Caco-2 (cell line): ENCODE results near the gene MRPL50. TPM values are rescaled to one million over a fixed set of nuclear protein-coding genes. Genes with fewer than 3 reads are reported as not detected.
A peak's percentile ranks its signal among the peaks of the same experiment; 100 is the strongest.

Experiments used
- Bru-seq: library from RNA; stranded (reverse); fragments of 400-500 nt; gene quantifications from one replicate; lab custom pipeline; 2021; lab: Mats Ljungman, UMichigan
- BruChase-seq, 2 experiments: library from RNA; stranded (reverse); fragments of 400-500 nt; gene quantifications; one replicate each; lab custom pipeline; 2021; lab: Mats Ljungman, UMichigan
- BruUV-seq: library from RNA; stranded (reverse); fragments of 400-500 nt; replicated peaks from 2 replicates; lab custom pipeline; 2021; lab: Mats Ljungman, UMichigan
- CTCF ChIA-PET: fragments of 300-600 bp; sonication (Branson Sonifier 250); formaldehyde crosslinking; loops from one replicate; lab custom pipeline; 2022; ENCODE audit warnings: antibody characterized with exemption; lab: Charles Lee
- POLR2A ChIA-PET: fragments of 300-600 bp; sonication (Branson Sonifier 250); formaldehyde crosslinking; loops from one replicate; lab custom pipeline; 2022; ENCODE audit warnings: antibody characterized with exemption; lab: Charles Lee
- DNase-seq, 2 experiments: peaks; one replicate each; pipeline versions ENCODE4 v3.0.0 to v3.0.0-alpha.2; 2020 to 2022
- H3K27me3 ChIP-seq: replicated peaks from 2 replicates; pipeline ENCODE4 v1.6.0; 2011; ENCODE audit warnings: low read length; ENCODE audit not compliant: control insufficient read depth, insufficient read depth
- H3K36me3 ChIP-seq: 2 replicates; pipeline ENCODE4 v1.5.1; 2011; ENCODE audit warnings: low read length; ENCODE audit not compliant: control insufficient read depth, insufficient read depth
- H3K4me1 ChIP-seq: fragments of 250-450 bp; sonication (Bioruptor Pico); 2 replicates; pipeline ENCODE4 v1.5.1; 2020; ENCODE audit warnings: mild to moderate bottlenecking
- H3K4me3 ChIP-seq: 2 replicates; pipeline ENCODE4 v1.5.1; 2011; ENCODE audit warnings: low read depth, mild to moderate bottlenecking, control low read depth, low read length
- H3K9me3 ChIP-seq: fragments of 250-450 bp; sonication (Bioruptor Pico); 2 replicates; pipeline ENCODE4 v1.5.1; 2020; ENCODE audit warnings: mild to moderate bottlenecking, moderate library complexity
- H3K27ac Mint-ChIP-seq: one replicate; pipeline ENCODE4 v1.8.0; 2022; ENCODE audit warnings: mixed read lengths; ENCODE audit not compliant: unreplicated experiment
- H3K27me3 Mint-ChIP-seq: one replicate; pipeline ENCODE4 v1.8.0; 2022; ENCODE audit warnings: mixed read lengths; ENCODE audit not compliant: insufficient read depth, unreplicated experiment
- H3K36me3 Mint-ChIP-seq: one replicate; pipeline ENCODE4 v1.8.0; 2022; ENCODE audit warnings: mild to moderate bottlenecking, mixed read lengths; ENCODE audit not compliant: insufficient read depth, unreplicated experiment
- H3K4me1 Mint-ChIP-seq: one replicate; pipeline ENCODE4 v1.8.0; 2022; ENCODE audit warnings: low read depth, mixed read lengths; ENCODE audit not compliant: unreplicated experiment
- H3K4me3 Mint-ChIP-seq: one replicate; pipeline ENCODE4 v1.8.0; 2022; ENCODE audit warnings: mild to moderate bottlenecking, moderate library complexity, mixed read lengths; ENCODE audit not compliant: unreplicated experiment
- H3K9me3 Mint-ChIP-seq: one replicate; pipeline ENCODE4 v1.8.0; 2022; ENCODE audit warnings: mixed read lengths; ENCODE audit not compliant: unreplicated experiment
- CTCF ChIP-seq, 2 experiments: fragments of 200-600 bp in 1 of 2; IDR thresholded peaks; 1 replicate in 1 of 2; 2 replicates in 1 of 2; pipeline versions ENCODE4 v1.5.1 to v1.8.0; 2011 to 2022; ENCODE audit warnings: antibody characterized with exemption in 1 of 2, control low read depth in 1 of 2, inconsistent platforms in 1 of 2, low read depth in 1 of 2, low read length in 1 of 2, mild to moderate bottlenecking in 1 of 2, moderate library complexity in 1 of 2; ENCODE audit not compliant: insufficient read depth in 1 of 2, severe bottlenecking in 1 of 2, unreplicated experiment in 1 of 2
- intact Hi-C: fragments of 100-400 bp; cut with micrococcal nuclease; formaldehyde crosslinking; loops from one replicate; pipeline ENCODE4 v1.10.0; 2022; ENCODE audit not compliant: unreplicated experiment
- long read RNA-seq: library from polyadenylated mRNA; stranded (forward); transcript quantifications from one replicate; pipeline ENCODE4 v2.0.0, GENCODE V29; 2022
- total RNA-seq: library from RNA; stranded (reverse); gene quantifications from 2 replicates; pipeline ENCODE4 v1.2.3, GENCODE V29; 2022

The MRPL50 gene
- 15.6 and 17.5 TPM in 2 replicates for total RNA-seq
- Bru-seq, nascent RNA, result percentile 91 among the genes with signal in this experiment
- BruChase-seq, experiment 1, labeled RNA remaining after a 2-hour chase, result percentile 88 among the genes with signal in this experiment
- percentile 80 among the genes with signal in this experiment for BruChase-seq, experiment 2, labeled RNA remaining after a 6-hour chase
- long read RNA-seq, transcript MRPL50-201 (2 exons, 3,332 nt), result major isoform, 148 of 150 reads
- long read RNA-seq, partial matches to known transcripts, result 0 of 150 reads
- long read RNA-seq, other reads (novel, unspliced or antisense), result 2 of 150 reads

- H3K9me3 ChIP-seq, result peaks cover 5% of the 10 kb centered on the region; the same call in 1 of the 2 replicates
- peaks cover 4% of the 10 kb centered on the region; the same call in 1 of the 2 replicates for H3K4me1 ChIP-seq
- Mint-ChIP-seq H3K36me3 (peaks cover 75% of the 10 kb centered on the region), H3K27ac (peak within 1 kb of the TSS; percentile 97), H3K27me3 (no peaks in the 10 kb centered on the region), H3K4me3 (peak within 1 kb of the TSS; percentile 97), H3K9me3 (peaks cover 36% of the 10 kb centered on the region), H3K4me1 (peaks cover 19% of the 10 kb centered on the region)
- H3K4me3 ChIP-seq, result peak within 1 kb of the TSS; percentile 45
- peaks cover 2% of the 10 kb centered on the region; the same call in 1 of the 2 replicates for H3K36me3 ChIP-seq
- BruUV-seq, result TSS peak; percentile 55
- ChIA-PET CTCF (interaction anchor here (0.7 to 1.4 kb wide), 3 partner anchors 10 to 61 kb away, joined by 4 to 11 read pairs (median 5); no protein-coding TSS in a partner anchor), POLR2A (interaction anchor here (0.7 to 1.0 kb wide), 7 partner anchors 10 to 135 kb away, joined by 3 to 13 read pairs (median 5); partner anchors contain the start of gene RNF20)
- TF ChIP-seq CTCF (IDR thresholded peaks at IDR 0.05; ENCODE audit: insufficient read depth in 1 of 2, low read depth in 1 of 2, low read length in 1 of 2, severe bottlenecking in 1 of 2, unreplicated experiment in 1 of 2), result no peak
- peak; percentile 96 to 98 for DNase-seq
- intact Hi-C loops, result loop anchor here (1.0 to 2.0 kb wide), 5 partner anchors 32 to 135 kb away; partner anchors contain the start of gene RNF20
- no peaks in the 10 kb centered on the region for H3K27me3 ChIP-seq
These were observed at the start of gene MRPL50, which contains the start of gene ZNF189 for GRCh38 chr9:101398068-101398929. MRPL50 (minus strand) TSS chr9:101398618; CDS start chr9:101398592, 26 bp downstream. ZNF189 (plus strand) TSS chr9:101398851; CDS start chr9:101399157, 306 bp downstream.

- H3K27ac Mint-ChIP-seq, result no peak overlapping the region
- H3K4me3 Mint-ChIP-seq, result no peak overlapping the region
- intact Hi-C loops, result loop anchor here (5.0 kb wide), 1 partner anchor 124 kb away; no protein-coding TSS in a partner anchor
- no peak for TF ChIP-seq CTCF (IDR thresholded peaks at IDR 0.05; ENCODE audit: insufficient read depth in 1 of 2, low read depth in 1 of 2, low read length in 1 of 2, severe bottlenecking in 1 of 2, unreplicated experiment in 1 of 2)
- no peaks in the 10 kb centered on the region for H3K36me3 ChIP-seq
- peaks cover 12% of the 10 kb centered on the region for H3K9me3 Mint-ChIP-seq
- no TSS peak for BruUV-seq
- H3K9me3 ChIP-seq, result no peaks in the 10 kb centered on the region
- peaks cover 6% of the 10 kb centered on the region for H3K36me3 Mint-ChIP-seq
- H3K4me1 Mint-ChIP-seq, result peaks cover 29% of the 10 kb centered on the region
- ChIA-PET POLR2A (no interaction called here), CTCF (interaction anchor here (0.5 kb wide), 1 partner anchor 405 kb away, joined by 3 read pairs; no protein-coding TSS in a partner anchor)
- DNase-seq, result no peak
- H3K4me1 ChIP-seq, result peaks cover 20% of the 10 kb centered on the region
- H3K27me3 ChIP-seq, result no peaks in the 10 kb centered on the region
- no peaks in the 10 kb centered on the region for H3K27me3 Mint-ChIP-seq
- no peak overlapping the region for H3K4me3 ChIP-seq
These were observed 48.3 kb upstream of the MRPL50 start for GRCh38 chr9:101446732-101447131.
